ENCODE data around the gene SLC22A23. TPM values are rescaled to one million over a fixed set of nuclear protein-coding genes. Genes with fewer than 3 reads are reported as not detected.
"Not testable (repeated sequence)": the region's sequence is repeated elsewhere in the genome, so short reads cannot be mapped to it uniquely, and the experiment has no call there.

The SLC22A23 gene
- total RNA-seq, 4 donors from 2014 or later = 16.6 to 21.8 (median 17.6) TPM

DNA sequence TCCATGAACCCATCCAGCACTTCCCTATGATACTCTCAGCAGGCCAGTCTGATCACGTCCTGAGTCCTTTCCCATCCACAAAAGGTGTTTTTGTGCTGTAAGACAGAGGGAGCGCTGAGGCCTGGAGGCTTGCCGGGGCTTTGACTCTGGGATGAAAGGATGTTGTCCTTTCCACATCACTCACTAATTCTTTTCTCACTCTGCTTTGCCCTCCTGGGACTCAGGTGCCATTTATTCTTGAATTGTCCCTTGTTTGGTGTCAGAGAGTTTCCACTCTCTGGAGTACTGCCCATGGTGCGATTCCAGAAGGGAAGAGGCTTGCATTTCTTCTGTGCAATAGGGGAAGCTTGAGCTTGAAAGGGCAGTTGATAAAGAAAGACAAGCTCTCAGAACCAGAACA, 214.1 kb downstream of the SLC22A23 start:
- TF ChIP-seq, protein P1, sequence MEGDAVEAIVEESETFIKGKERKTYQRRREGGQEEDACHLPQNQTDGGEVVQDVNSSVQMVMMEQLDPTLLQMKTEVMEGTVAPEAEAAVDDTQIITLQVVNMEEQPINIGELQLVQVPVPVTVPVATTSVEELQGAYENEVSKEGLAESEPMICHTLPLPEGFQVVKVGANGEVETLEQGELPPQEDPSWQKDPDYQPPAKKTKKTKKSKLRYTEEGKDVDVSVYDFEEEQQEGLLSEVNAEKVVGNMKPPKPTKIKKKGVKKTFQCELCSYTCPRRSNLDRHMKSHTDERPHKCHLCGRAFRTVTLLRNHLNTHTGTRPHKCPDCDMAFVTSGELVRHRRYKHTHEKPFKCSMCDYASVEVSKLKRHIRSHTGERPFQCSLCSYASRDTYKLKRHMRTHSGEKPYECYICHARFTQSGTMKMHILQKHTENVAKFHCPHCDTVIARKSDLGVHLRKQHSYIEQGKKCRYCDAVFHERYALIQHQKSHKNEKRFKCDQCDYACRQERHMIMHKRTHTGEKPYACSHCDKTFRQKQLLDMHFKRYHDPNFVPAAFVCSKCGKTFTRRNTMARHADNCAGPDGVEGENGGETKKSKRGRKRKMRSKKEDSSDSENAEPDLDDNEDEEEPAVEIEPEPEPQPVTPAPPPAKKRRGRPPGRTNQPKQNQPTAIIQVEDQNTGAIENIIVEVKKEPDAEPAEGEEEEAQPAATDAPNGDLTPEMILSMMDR (IDR thresholded peaks at IDR 0.05) = no peak
- TF ChIP-seq POLR2A (IDR thresholded peaks at IDR 0.05) = no peak
- intact Hi-C loops (cut with DNase I) = no loop called here
- no peak overlapping the region for H3K27ac ChIP-seq

DNA sequence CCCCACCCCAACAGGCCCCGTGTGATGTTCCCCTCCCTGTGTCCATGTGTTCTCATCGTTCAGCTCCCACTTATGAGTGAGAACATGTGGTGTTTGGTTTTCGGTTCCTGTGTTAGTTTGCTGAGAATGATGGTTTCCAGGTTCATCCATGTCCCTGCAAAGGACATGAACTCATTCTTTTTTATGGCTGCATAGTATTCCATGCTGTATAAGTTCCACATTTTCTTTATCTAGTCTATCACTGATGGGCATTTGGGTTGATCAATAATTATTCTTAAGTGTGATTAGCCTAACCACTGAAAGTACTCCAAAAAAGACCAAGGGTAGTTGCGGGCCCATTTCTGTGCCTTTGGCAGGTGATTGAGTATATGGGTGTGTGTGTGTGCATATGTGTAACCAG, 215.1 kb downstream of the SLC22A23 start:
- 93 to 94% methylated on average over 4 of the region's 4 CpGs for WGBS, 2 donors
- H3K4me1 ChIP-seq; H3K9me3 ChIP-seq; H3K36me3 ChIP-seq; H3K27ac ChIP-seq; intact Hi-C loops (cut with DNase I); H3K27me3 ChIP-seq; H3K4me3 ChIP-seq (replicated peaks in 1 of 3); DNase-seq: not testable (repeated sequence)

More for the DNA sequence above, 214.1 kb downstream of the SLC22A23 start:
- Histone ChIP-seq H3K27me3 (no peaks in the 10 kb centered on the region), H3K4me1 (peaks cover 0 to under 1% of the 10 kb centered on the region in 2 donors), H3K4me3 (replicated peaks in 1 of 3) (no peak overlapping the region), H3K9me3 (no peaks in the 10 kb centered on the region), H3K36me3 (no peaks in the 10 kb centered on the region)
- DNase-seq = no peak
- 86 to 90% methylated on average over 4 of the region's 4 CpGs for WGBS, 2 donors

DNA sequence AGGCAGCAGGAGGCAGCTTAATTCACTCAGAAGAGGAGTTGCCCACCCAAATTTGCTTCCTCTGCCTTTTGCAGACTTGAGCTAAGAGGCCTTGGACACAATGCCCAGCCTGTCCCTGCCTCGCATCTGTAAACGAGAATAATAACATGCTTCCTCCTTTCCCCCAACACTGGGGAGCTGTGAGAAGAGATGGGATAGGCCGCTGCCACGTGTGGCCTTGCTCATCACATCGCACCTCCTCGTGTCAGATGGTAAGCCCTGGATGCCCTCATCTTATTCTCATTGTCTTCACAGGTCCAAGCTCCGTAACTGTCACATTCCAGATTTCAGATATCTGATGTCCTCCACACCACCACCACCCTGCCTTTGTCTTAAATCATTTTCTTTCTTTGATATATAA, 216.3 kb downstream of the SLC22A23 start:
- Histone ChIP-seq H3K36me3 (no peaks in the 10 kb centered on the region), H3K27ac (no peak overlapping the region), H3K4me1 (no peaks in the 10 kb centered on the region), H3K27me3 (no peaks in the 10 kb centered on the region), H3K4me3 (replicated peaks in 1 of 3) (no peak overlapping the region), H3K9me3 (no peaks in the 10 kb centered on the region)
- TF ChIP-seq, protein P1 (IDR thresholded peaks at IDR 0.05) = no peak
- no peak for TF ChIP-seq POLR2A (IDR thresholded peaks at IDR 0.05)
- intact Hi-C loops (cut with DNase I) = no loop called here
- no peak for DNase-seq
- WGBS, 2 donors = 85 to 91% methylated on average over 7 of the region's 7 CpGs

DNA sequence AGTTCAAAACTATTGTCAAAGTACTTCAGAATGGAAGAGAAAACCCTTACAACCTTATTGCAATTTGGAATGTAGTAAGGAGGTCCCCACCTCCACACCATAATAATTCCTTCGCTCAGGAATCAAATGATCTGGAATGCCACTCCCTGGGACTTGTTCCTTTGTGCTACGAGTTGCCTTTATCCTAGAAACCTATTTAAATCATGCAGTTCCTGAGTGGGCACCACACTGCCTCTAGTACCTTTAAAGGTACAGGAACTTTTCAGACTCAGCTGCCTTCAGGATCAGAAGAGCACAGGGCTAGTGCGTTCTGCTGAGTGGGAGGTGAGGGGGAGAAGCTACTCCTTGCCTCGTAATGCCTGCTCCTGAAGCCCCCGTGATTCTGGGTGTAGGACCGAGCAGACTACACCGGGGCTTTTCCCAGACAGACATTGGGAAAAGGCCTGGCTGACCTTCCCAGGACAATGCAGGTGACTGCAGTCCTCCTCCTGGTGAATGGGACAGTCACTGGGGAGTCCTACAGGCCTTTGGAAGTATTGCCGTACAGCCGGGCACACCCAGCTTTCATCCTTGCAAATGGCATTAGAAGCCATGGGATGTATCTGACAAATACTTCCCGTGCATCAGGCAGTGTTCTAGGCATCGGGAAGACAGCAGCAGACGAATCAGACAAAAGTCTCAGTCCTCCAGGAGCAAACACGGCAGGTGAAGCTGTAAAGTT, 217.6 kb downstream of the SLC22A23 start:
- TF ChIP-seq POLR2A (IDR thresholded peaks at IDR 0.05) = no peak
- TF ChIP-seq, protein P1 (IDR thresholded peaks at IDR 0.05) = no peak
- Histone ChIP-seq H3K9me3 (no peaks in the 10 kb centered on the region), H3K27ac (no peak overlapping the region), H3K27me3 (no peaks in the 10 kb centered on the region), H3K4me1 (no peaks in the 10 kb centered on the region), H3K4me3 (replicated peaks in 1 of 3) (no peak overlapping the region), H3K36me3 (no peaks in the 10 kb centered on the region)
- DNase-seq = no peak
- WGBS, 2 donors = 88 to 90% methylated on average over 13 of the region's 13 CpGs
- intact Hi-C loops (cut with DNase I) = no loop called here

DNA sequence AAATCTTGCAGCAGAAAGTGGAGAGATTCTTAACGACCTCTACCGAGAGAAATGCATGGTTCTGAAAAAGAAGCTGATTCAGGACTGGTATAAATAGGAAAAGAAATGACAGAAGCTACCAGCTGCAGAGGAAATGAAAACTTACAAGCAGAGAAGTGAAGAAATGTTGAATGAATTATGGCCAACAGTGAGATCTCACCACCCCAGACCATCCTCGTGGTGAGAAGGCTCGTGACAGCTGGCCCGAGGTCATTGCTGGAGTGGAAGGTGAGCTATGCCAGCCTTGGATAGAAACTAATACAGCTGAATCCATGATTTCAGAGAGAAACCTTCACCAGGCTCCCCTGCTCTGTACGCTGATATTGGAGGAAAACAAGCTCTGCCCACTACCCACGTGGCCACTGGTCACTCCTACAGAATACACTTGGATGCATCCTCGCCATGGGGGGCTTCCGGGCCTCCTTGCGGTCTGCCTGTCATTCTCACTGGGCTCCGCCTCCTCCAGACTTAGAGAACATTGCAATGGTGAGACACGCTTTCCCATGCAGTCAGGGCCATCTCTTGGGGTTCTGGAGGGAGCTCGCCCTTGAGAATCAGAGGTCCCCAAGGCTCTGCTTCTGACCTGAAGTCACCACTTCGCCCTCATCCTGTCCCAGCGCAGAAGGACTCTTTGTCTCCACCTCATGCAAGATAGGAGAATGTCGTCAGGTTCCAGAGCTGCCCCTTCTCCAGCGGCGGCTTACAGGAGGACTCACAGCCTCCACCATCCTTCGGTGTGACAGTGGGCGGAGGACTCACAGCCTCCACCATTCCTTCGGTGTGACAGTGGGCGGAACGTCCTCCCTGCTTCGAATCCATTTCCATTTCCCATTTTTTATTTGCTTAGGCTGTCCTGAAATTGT, 218.8 kb downstream of the SLC22A23 start:
- Histone ChIP-seq H3K27ac (no peak overlapping the region), H3K4me1 (no peaks in the 10 kb centered on the region), H3K36me3 (no peaks in the 10 kb centered on the region), H3K4me3 (replicated peaks in 1 of 3) (no peak overlapping the region), H3K27me3 (no peaks in the 10 kb centered on the region), H3K9me3 (no peaks in the 10 kb centered on the region)
- DNase-seq = no peak
- 82 to 83% methylated on average over 24 of the region's 24 CpGs for WGBS, 2 donors
- no peak for TF ChIP-seq POLR2A (IDR thresholded peaks at IDR 0.05)
- TF ChIP-seq, protein P1 (IDR thresholded peaks at IDR 0.05) = no peak
- intact Hi-C loops (cut with DNase I) = no loop called here
